HCT116 (cell line): ENCODE data around the gene INPP5B.

ENCODE experiments used
- CBX3 ChIP-seq: IDR thresholded peaks from 2 replicates; pipeline ENCODE4 v1.6.1; 2012; ENCODE audit warnings: low read depth
- CTCF ChIP-seq, 3 experiments: fragments of 200-600 bp in 1 of 3; sonication (generic) in 1 of 3; IDR thresholded peaks in 2 of 3; conservative IDR thresholded peaks in 1 of 3; 2 replicates each; pipeline ENCODE4 v1.5.1; 2012 to 2017; ENCODE audit warnings: low read depth in 2 of 3, low read length in 2 of 3, antibody characterized with exemption in 1 of 3, borderline replicate concordance in 1 of 3, control low read depth in 1 of 3, mild to moderate bottlenecking in 1 of 3, mixed read lengths in 1 of 3, mixed run types in 1 of 3, moderate library complexity in 1 of 3; ENCODE audit not compliant: insufficient read depth in 1 of 3
- EGR1 ChIP-seq: IDR thresholded peaks from 2 replicates; pipeline ENCODE4 v1.6.1; 2012; ENCODE audit warnings: low read depth
- EZH2 ChIP-seq: fragments of 200-600 bp; sonication (generic); IDR thresholded peaks from 2 replicates; pipeline ENCODE4 v1.6.1; 2017; ENCODE audit warnings: antibody characterized with exemption, mixed run types
- MAX ChIP-seq: IDR thresholded peaks from 2 replicates; pipeline ENCODE4 v1.6.1; 2012
- POLR2A ChIP-seq: IDR thresholded peaks from 2 replicates; pipeline ENCODE4 v1.7.0; 2011; ENCODE audit warnings: borderline replicate concordance; ENCODE audit not compliant: insufficient read depth, insufficient read length; ENCODE audit errors: extremely low read depth
- POLR2AphosphoS5 ChIP-seq: IDR thresholded peaks from 2 replicates; pipeline ENCODE4 v1.6.1; 2011; ENCODE audit warnings: mild to moderate bottlenecking, low read depth, low read length, moderate library complexity
- RAD21 ChIP-seq: IDR thresholded peaks from 2 replicates; pipeline ENCODE4 v1.6.1; 2012; ENCODE audit warnings: low read depth, mild to moderate bottlenecking
- SIN3A ChIP-seq: IDR thresholded peaks from 2 replicates; pipeline ENCODE4 v1.6.1; 2012; ENCODE audit warnings: low read depth
- SRF ChIP-seq: IDR thresholded peaks from 2 replicates; pipeline ENCODE4 v1.6.1; 2012; ENCODE audit warnings: low read depth
- TCF7L2 ChIP-seq: IDR thresholded peaks from 2 replicates; pipeline ENCODE4 v1.7.0; 2011; ENCODE audit warnings: borderline replicate concordance, inconsistent platforms; ENCODE audit not compliant: insufficient read depth, insufficient read length; ENCODE audit errors: extremely low read depth
- ZBTB33 ChIP-seq: IDR thresholded peaks from 2 replicates; pipeline ENCODE4 v1.6.1; 2011; ENCODE audit warnings: mild to moderate bottlenecking, low read length, moderate library complexity; ENCODE audit not compliant: insufficient replicate concordance; ENCODE audit errors: extremely low read depth
- ZFX ChIP-seq: fragments of 450-650 bp; IDR thresholded peaks from 2 replicates; pipeline ENCODE4 v1.6.1; 2017
- TF ChIP-seq, protein P1 (sequence below): IDR thresholded peaks from 2 replicates; pipeline ENCODE4 v1.6.1; 2012; ENCODE audit warnings: low read depth

- TF ChIP-seq CTCF (IDR thresholded peaks at IDR 0.05 in 2 of 3, conservative IDR thresholded peaks at IDR 0.05 in 1 of 3; ENCODE audit: borderline replicate concordance in 1 of 3, insufficient read depth in 1 of 3, low read depth in 2 of 3, low read length in 2 of 3), result no peak
- TF ChIP-seq ZBTB33, result no peak
- TF ChIP-seq EZH2, result no peak
- no peak for TF ChIP-seq POLR2A
- TF ChIP-seq, protein P1, sequence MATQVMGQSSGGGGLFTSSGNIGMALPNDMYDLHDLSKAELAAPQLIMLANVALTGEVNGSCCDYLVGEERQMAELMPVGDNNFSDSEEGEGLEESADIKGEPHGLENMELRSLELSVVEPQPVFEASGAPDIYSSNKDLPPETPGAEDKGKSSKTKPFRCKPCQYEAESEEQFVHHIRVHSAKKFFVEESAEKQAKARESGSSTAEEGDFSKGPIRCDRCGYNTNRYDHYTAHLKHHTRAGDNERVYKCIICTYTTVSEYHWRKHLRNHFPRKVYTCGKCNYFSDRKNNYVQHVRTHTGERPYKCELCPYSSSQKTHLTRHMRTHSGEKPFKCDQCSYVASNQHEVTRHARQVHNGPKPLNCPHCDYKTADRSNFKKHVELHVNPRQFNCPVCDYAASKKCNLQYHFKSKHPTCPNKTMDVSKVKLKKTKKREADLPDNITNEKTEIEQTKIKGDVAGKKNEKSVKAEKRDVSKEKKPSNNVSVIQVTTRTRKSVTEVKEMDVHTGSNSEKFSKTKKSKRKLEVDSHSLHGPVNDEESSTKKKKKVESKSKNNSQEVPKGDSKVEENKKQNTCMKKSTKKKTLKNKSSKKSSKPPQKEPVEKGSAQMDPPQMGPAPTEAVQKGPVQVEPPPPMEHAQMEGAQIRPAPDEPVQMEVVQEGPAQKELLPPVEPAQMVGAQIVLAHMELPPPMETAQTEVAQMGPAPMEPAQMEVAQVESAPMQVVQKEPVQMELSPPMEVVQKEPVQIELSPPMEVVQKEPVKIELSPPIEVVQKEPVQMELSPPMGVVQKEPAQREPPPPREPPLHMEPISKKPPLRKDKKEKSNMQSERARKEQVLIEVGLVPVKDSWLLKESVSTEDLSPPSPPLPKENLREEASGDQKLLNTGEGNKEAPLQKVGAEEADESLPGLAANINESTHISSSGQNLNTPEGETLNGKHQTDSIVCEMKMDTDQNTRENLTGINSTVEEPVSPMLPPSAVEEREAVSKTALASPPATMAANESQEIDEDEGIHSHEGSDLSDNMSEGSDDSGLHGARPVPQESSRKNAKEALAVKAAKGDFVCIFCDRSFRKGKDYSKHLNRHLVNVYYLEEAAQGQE, result no peak
- TF ChIP-seq POLR2AphosphoS5, result no peak
- no peak for TF ChIP-seq EGR1
- TF ChIP-seq TCF7L2, result no peak
- no peak for TF ChIP-seq ZFX
- no peak for TF ChIP-seq RAD21
- TF ChIP-seq SRF, result no peak
- no peak for TF ChIP-seq CBX3
- no peak for TF ChIP-seq MAX
- no peak for TF ChIP-seq SIN3A
These were observed 86.5 kb downstream of the INPP5B start for GRCh38 chr1:37860346-37860666.
